Measurements from ENCODE around the gene ATOH1.

ATOH1 gene

GRCh38 chr4:93831716-93832496 lies 3.4 kb downstream of the ATOH1 start:
- POLR2A ChIA-PET (ENCODE audit: low non-redundant PET), result no interaction called here
- DNase-seq (ENCODE audit: low spot score), result no peak
- TF ChIP-seq, protein P1, sequence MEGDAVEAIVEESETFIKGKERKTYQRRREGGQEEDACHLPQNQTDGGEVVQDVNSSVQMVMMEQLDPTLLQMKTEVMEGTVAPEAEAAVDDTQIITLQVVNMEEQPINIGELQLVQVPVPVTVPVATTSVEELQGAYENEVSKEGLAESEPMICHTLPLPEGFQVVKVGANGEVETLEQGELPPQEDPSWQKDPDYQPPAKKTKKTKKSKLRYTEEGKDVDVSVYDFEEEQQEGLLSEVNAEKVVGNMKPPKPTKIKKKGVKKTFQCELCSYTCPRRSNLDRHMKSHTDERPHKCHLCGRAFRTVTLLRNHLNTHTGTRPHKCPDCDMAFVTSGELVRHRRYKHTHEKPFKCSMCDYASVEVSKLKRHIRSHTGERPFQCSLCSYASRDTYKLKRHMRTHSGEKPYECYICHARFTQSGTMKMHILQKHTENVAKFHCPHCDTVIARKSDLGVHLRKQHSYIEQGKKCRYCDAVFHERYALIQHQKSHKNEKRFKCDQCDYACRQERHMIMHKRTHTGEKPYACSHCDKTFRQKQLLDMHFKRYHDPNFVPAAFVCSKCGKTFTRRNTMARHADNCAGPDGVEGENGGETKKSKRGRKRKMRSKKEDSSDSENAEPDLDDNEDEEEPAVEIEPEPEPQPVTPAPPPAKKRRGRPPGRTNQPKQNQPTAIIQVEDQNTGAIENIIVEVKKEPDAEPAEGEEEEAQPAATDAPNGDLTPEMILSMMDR (conservative IDR thresholded peaks at IDR 0.05; ENCODE audit: low read depth), result no peak
- H3K27ac ChIP-seq, result no peak overlapping the region
- CTCF ChIA-PET, result interaction anchor here (0.5 kb wide), 1 partner anchor 1542 kb away, joined by 3 read pairs; no protein-coding TSS in a partner anchor

DNA sequence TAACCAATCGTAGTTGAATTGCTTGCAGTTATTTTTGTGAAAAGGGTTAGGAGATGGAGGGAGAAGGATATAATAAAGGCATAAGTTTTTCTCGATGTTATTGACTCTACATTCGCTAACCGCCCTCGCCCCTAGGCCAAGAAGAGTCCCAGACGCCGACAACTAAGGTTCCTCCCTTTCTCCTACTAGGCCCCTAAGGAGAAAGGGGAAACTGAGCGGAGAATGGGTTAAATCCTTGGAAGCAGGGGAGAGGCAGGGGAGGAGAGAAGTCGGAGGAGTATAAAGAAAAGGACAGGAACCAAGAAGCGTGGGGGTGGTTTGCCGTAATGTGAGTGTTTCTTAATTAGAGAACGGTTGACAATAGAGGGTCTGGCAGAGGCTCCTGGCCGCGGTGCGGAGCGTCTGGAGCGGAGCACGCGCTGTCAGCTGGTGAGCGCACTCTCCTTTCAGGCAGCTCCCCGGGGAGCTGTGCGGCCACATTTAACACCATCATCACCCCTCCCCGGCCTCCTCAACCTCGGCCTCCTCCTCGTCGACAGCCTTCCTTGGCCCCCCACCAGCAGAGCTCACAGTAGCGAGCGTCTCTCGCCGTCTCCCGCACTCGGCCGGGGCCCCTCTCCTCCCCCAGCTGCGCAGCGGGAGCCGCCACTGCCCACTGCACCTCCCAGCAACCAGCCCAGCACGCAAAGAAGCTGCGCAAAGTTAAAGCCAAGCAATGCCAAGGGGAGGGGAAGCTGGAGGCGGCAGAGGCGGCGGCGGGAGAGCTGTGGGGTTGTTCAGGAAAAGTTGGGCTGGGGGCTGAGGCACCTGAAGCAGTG lies 5.9 kb downstream of the ATOH1 start:
- ChIA-PET CTCF (no interaction called here), POLR2A (ENCODE audit: low non-redundant PET) (no interaction called here)
- no peak overlapping the region for H3K27ac ChIP-seq
- TF ChIP-seq, protein P1 (conservative IDR thresholded peaks at IDR 0.05; ENCODE audit: low read depth), result no peak
- DNase-seq (ENCODE audit: low spot score), result no peak

DNA sequence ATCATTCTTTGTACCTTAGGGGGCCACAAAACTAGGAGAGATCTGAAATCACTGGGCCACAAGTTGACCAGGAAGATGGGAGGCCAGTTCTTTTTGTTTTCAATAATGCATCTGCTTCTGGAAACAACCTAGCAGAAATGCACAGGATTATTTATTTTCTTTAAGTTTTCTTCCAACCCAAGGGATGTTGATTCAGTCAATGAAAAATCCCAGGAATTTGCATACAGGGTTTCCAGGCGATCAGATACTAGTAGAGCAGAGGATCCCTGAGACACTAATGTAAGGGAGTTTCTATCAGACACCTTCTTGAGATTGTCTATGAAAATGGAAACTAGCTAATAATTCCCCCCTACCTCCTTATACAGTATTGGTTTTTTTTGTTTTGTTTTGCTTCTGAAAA lies 7.4 kb downstream of the ATOH1 start:
- no peak for DNase-seq (ENCODE audit: low spot score)
- CTCF ChIA-PET, result no interaction called here
- POLR2A ChIA-PET (ENCODE audit: low non-redundant PET), result no interaction called here
- TF ChIP-seq, protein P1 (conservative IDR thresholded peaks at IDR 0.05; ENCODE audit: low read depth), result no peak
- H3K27ac ChIP-seq, result no peak overlapping the region

DNA sequence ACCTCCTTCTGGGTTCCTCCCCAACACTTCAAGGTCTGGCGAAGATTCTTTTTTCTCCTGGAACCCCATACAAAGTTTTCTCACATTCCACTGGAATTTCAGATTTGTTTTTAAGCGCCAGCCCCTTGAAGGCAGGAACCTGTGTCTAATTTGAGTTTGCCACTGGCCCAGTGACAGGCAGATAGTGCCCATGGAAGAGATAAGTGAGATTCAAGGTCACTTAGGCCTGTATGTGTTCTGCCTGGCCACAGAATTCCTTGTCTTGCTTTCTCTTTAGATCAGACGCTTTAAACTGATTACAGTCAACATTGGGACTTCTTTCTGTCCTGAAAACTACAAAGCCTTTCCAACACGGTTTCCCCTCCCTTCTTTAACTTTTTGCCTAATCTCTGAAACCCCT lies 11.2 kb downstream of the ATOH1 start:
- ChIA-PET CTCF (interaction anchor here (0.6 kb wide), 1 partner anchor 177 kb away, joined by 3 read pairs; no protein-coding TSS in a partner anchor), POLR2A (ENCODE audit: low non-redundant PET) (no interaction called here)
- TF ChIP-seq, protein P1 (conservative IDR thresholded peaks at IDR 0.05; ENCODE audit: low read depth), result no peak
- no peak overlapping the region for H3K27ac ChIP-seq
- no peak for DNase-seq (ENCODE audit: low spot score)

DNA sequence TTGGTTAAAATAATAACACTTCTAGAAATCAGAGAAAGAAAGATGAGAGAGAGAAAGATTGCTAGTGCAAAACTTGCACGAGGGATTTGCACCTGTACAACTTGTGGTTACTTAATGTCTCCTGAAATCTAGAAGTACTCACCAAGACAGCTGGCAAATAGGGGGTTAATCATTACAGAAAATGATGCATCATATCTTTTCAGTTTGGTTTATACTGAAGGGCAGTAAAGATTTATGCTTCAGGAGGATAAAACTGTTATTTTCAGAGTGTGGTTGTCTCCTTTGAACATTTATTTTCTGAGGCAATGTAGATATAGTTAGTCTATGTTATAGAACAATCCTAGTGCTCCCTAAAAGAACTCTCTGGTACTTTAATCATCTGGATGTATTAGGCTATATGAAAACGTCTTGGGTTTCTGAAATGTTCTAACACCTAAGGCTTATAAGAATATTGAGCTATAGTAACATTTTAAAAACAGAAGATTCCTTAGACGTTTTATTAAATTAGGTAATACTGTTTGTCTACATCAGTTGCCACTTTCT lies 13.3 kb downstream of the ATOH1 start:
- CTCF ChIA-PET, result no interaction called here

More for the DNA sequence above, 13.3 kb downstream of the ATOH1 start:
- no peak overlapping the region for H3K27ac ChIP-seq
- POLR2A ChIA-PET (ENCODE audit: low non-redundant PET), result no interaction called here
- no peak for DNase-seq (ENCODE audit: low spot score)
- TF ChIP-seq, protein P1 (conservative IDR thresholded peaks at IDR 0.05; ENCODE audit: low read depth), result no peak
